K562 (cell line): ENCODE measurements around the gene EPHA4. TPM values are rescaled to one million over a fixed set of nuclear protein-coding genes. Genes with fewer than 3 reads are reported as not detected.

Experiments used
- ATAC-seq: fragments of 200-7000 bp; cut with Tn5 transposase; 3 replicates; pipeline ENCODE4 v1.9.1; 2020; ENCODE audit warnings: moderate library complexity
- BruUV-seq: library from RNA; stranded (reverse); fragments of 400-500 nt; replicated peaks from 2 replicates; lab custom pipeline; 2021; lab: Mats Ljungman, UMichigan
- CTCF ChIA-PET: fragments of 300-600 bp; formaldehyde crosslinking; extraction: SDS; loops from one replicate; lab custom pipeline; 2021; ENCODE audit warnings: low intra/inter-chr PET ratio; lab: Yijun Ruan, JAX
- POLR2A ChIA-PET: fragments of 300-600, 350-650 bp; sonication (Branson Sonifier 250); formaldehyde crosslinking; extraction: SDS; loops from one replicate; lab custom pipeline; 2021; ENCODE audit warnings: antibody characterized with exemption, inconsistent platforms; lab: Yijun Ruan, JAX
- DNase-seq, 4 experiments: peaks; one replicate each; pipeline versions ENCODE4 v3.0.0 to v3.0.0-alpha.2; 2011 to 2018; ENCODE audit warnings: low spot score in 3 of 4, mixed read lengths in 3 of 4; ENCODE audit errors: extremely low read depth in 1 of 4
- FAIRE-seq: peaks from 2 replicates; lab custom pipeline; 2011; peaks lifted over from hg19 to GRCh38; lab: Jason Lieb, UNC
- H2AFZ ChIP-seq: 2 replicates; pipeline ENCODE4 v1.6.0; 2011; ENCODE audit warnings: low read depth, low read length, control low read depth, inconsistent platforms
- H3K27ac ChIP-seq: fragments of 200-600 bp; 3 replicates; pipeline ENCODE4 v1.8.0; 2011; ENCODE audit warnings: low read depth, mild to moderate bottlenecking, control low read depth, inconsistent platforms, low read length, moderate library complexity, mixed read lengths; ENCODE audit errors: extremely low read depth
- H3K27me3 ChIP-seq, 2 experiments: fragments of 300-600 bp in 1 of 2; 2 replicates in 1 of 2; 3 replicates in 1 of 2; pipeline versions ENCODE4 v1.6.0 to v1.8.0; 2011; ENCODE audit warnings: inconsistent platforms in 2 of 2, low read length in 2 of 2, mild to moderate bottlenecking in 1 of 2, mixed read lengths in 1 of 2, moderate library complexity in 1 of 2; ENCODE audit not compliant: control insufficient read depth in 2 of 2, insufficient read depth in 2 of 2
- H3K36me3 ChIP-seq: fragments of 300-600 bp; 3 replicates; pipeline ENCODE4 v1.8.0; 2011; ENCODE audit warnings: mild to moderate bottlenecking, low read length, inconsistent platforms; ENCODE audit not compliant: control insufficient read depth, insufficient read depth
- H3K4me1 ChIP-seq, 2 experiments: fragments of 200-600 bp in 1 of 2; replicated peaks in 1 of 2; 2 replicates in 1 of 2; 3 replicates in 1 of 2; pipeline versions ENCODE4 v1.5.1 to v1.8.0; 2011; ENCODE audit warnings: inconsistent platforms in 2 of 2, low read length in 2 of 2, mild to moderate bottlenecking in 1 of 2, mixed read lengths in 1 of 2, moderate library complexity in 1 of 2; ENCODE audit not compliant: control insufficient read depth in 2 of 2, insufficient read depth in 2 of 2
- H3K4me2 ChIP-seq: 2 replicates; pipeline ENCODE4 v1.6.1; 2011; ENCODE audit warnings: low read length, control low read depth, inconsistent platforms, mixed read lengths; ENCODE audit not compliant: insufficient read depth
- H3K4me3 ChIP-seq: fragments of 200-600 bp; sonication (generic), shearing (Covaris generic); 2 replicates; pipeline ENCODE4 v1.5.1; 2016; ENCODE audit warnings: control low read depth, inconsistent platforms
- H3K79me2 ChIP-seq: fragments of 200-600 bp; 3 replicates; pipeline ENCODE4 v1.8.0; 2011; ENCODE audit warnings: low read length, inconsistent platforms; ENCODE audit not compliant: control insufficient read depth, insufficient read depth
- H3K9ac ChIP-seq, 2 experiments: 2 replicates each; pipeline versions ENCODE4 v1.6.0 to v1.6.1; 2011; ENCODE audit warnings: low read depth in 2 of 2, low read length in 2 of 2, control low read depth in 1 of 2, inconsistent platforms in 1 of 2, mild to moderate bottlenecking in 1 of 2, mixed read lengths in 1 of 2; ENCODE audit not compliant: insufficient read depth in 1 of 2
- H3K9me1 ChIP-seq: one replicate; pipeline ENCODE4 v1.6.0; 2011; ENCODE audit warnings: inconsistent platforms, mild to moderate bottlenecking, low read length, moderate library complexity; ENCODE audit not compliant: control insufficient read depth, insufficient read depth
- H3K9me3 ChIP-seq: replicated peaks from 2 replicates; pipeline ENCODE4 v1.5.1; 2011; ENCODE audit warnings: low read depth, low read length, inconsistent platforms; ENCODE audit not compliant: control insufficient read depth, insufficient read depth
- H4K20me1 ChIP-seq: replicated peaks from 2 replicates; pipeline ENCODE4 v1.6.1; 2011; ENCODE audit warnings: low read length, inconsistent platforms, mixed read lengths; ENCODE audit not compliant: control insufficient read depth, insufficient read depth
- HNRNPL ChIP-seq: fragments of 200-400 bp; formaldehyde crosslinking; IDR thresholded peaks from 2 replicates; pipeline ENCODE4 v1.6.1; 2017; ENCODE audit warnings: low read depth, mild to moderate bottlenecking, low read length
- PTTG1 ChIP-seq: fragments of 450-650 bp; IDR thresholded peaks from 2 replicates; pipeline ENCODE4 v1.6.1; 2016; ENCODE audit warnings: low read depth, mild to moderate bottlenecking, missing genetic modification characterization, missing compliant biosample characterization
- TOE1 ChIP-seq, 2 experiments: fragments of 450-650 bp in 1 of 2; sonication (generic) in 1 of 2; formaldehyde crosslinking in 1 of 2; IDR thresholded peaks; 2 replicates each; pipeline versions ENCODE4 v1.7.1 to v1.8.0; 2016 to 2022; ENCODE audit warnings: borderline replicate concordance in 2 of 2, mild to moderate bottlenecking in 2 of 2, antibody characterized with exemption in 1 of 2, inconsistent platforms in 1 of 2, low read depth in 1 of 2, missing genetic modification reagents in 1 of 2, moderate library complexity in 1 of 2
- ZFPM2 ChIP-seq: fragments of 250-450 bp; sonication (Bioruptor Pico); IDR thresholded peaks from 2 replicates; pipeline ENCODE4 v1.5.1; 2022; ENCODE audit warnings: mild to moderate bottlenecking
- ZNF707 ChIP-seq: fragments of 250-450 bp; sonication (Bioruptor Pico); conservative IDR thresholded peaks from 2 replicates; pipeline ENCODE4 v1.8.0; 2022; ENCODE audit warnings: inconsistent platforms, mild to moderate bottlenecking, moderate library complexity
- WGBS: fragments of 100-300 bp; shearing (Covaris generic); methylation state at CpG from one replicate; pipeline ENCODE4 v1.1.6; 2016; ENCODE audit warnings: low coverage, mixed read lengths; ENCODE audit not compliant: insufficient coverage; ENCODE audit errors: missing lambda C conversion rate; 5-methylcytosine and 5-hydroxymethylcytosine counted together
- in situ Hi-C: fragments of 300-500 bp; cut with MboI; formaldehyde crosslinking; loops from 4 replicates; pipeline ENCODE4 v1.15.0; 2018; ENCODE audit warnings: inconsistent platforms, mixed read lengths
- intact Hi-C: fragments of 100-400 bp; cut with micrococcal nuclease; formaldehyde crosslinking; loops from 2 replicates; pipeline ENCODE4 v1.14.2; 2022
- polyA plus RNA-seq, 8 experiments: library from polyadenylated mRNA; depleted of rRNA in 4 of 8; stranded (reverse) in 5 of 8; unstranded in 3 of 8; fragments of >200 nt; fragmentation: Nextera tagmentation in 2 of 8; fragmentation: Illumina TruSeq in 1 of 8; extraction: Ambion mirVana in 2 of 8; extraction: Trizol in 1 of 8; gene quantifications; 2 replicates each; pipeline versions ENCODE4 v1.2.1 to v1.2.3, GENCODE V29; 2011 to 2014; ENCODE audit warnings: inconsistent platforms in 1 of 8, missing spikeins in 1 of 8
- total RNA-seq, 7 experiments: library from RNA; depleted of rRNA in 6 of 7; stranded (reverse); fragments of >200 nt in 6 of 7; fragmentation: Illumina TruSeq in 2 of 7; extraction: Trizol in 2 of 7; gene quantifications; 2 replicates each; pipeline versions ENCODE4 v1.2.1 to v1.2.3, GENCODE V29; 2011 to 2021; ENCODE audit warnings: low replicate concordance in 1 of 7
- TF ChIP-seq, protein P1 (sequence below), 2 experiments: fragments of 250-450 bp in 1 of 2; fragments of 450-650 bp in 1 of 2; sonication (Bioruptor Pico) in 1 of 2; IDR thresholded peaks; 2 replicates each; pipeline versions ENCODE4 v1.6.1 to v1.8.0; 2016 to 2021; ENCODE audit warnings: mild to moderate bottlenecking in 2 of 2, moderate library complexity in 2 of 2, missing compliant biosample characterization in 1 of 2, missing genetic modification characterization in 1 of 2

The EPHA4 gene
- total and polyA plus RNA-seq, 9 of the 15 experiments (the other 6 are each of a cell fraction or from before 2014, with no cell fraction given), result 0.07 to 0.09 (median 0.07) TPM; not detected in 6

DNA sequence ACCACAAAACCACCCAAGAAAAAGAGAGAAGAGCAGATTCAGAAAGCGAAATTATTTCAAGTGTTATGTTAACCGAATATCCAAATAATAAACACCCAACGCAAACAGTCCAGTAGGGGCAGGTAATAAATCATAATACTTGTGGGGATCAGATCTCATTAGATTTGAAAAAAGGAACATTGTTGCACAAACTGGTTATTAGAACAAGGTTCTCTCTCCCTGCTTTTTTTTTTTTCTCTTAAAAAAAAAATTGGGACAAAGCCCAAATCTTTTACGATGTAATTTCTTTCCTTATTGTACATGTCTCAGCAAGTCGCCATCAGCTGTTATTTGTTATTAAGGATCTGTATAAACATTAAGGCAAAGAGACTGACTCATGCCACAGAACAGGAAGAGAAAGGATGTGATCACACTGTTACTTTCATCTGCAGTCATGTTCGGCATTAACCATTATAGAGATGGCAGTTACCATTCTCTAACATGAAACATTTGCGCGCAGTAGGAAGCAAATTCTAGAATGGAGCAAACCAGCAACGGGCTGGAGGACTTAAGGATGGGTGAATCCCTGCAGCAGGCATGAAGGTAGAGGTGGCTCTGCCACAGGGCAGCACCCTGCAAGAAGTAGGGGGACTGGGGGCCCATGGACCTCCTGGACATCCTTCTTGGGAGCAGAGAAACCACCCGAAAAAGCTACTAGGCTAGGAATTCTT, 42.0 kb downstream of the EPHA4 start (continued):
- TF ChIP-seq TOE1 (IDR thresholded peaks at IDR 0.05; ENCODE audit: borderline replicate concordance) (no peak), TOE1 (CRISPR knock-in tag; IDR thresholded peaks at IDR 0.05; ENCODE audit: borderline replicate concordance, low read depth) (no peak), HNRNPL (no peak), ZFPM2 (no peak)

DNA sequence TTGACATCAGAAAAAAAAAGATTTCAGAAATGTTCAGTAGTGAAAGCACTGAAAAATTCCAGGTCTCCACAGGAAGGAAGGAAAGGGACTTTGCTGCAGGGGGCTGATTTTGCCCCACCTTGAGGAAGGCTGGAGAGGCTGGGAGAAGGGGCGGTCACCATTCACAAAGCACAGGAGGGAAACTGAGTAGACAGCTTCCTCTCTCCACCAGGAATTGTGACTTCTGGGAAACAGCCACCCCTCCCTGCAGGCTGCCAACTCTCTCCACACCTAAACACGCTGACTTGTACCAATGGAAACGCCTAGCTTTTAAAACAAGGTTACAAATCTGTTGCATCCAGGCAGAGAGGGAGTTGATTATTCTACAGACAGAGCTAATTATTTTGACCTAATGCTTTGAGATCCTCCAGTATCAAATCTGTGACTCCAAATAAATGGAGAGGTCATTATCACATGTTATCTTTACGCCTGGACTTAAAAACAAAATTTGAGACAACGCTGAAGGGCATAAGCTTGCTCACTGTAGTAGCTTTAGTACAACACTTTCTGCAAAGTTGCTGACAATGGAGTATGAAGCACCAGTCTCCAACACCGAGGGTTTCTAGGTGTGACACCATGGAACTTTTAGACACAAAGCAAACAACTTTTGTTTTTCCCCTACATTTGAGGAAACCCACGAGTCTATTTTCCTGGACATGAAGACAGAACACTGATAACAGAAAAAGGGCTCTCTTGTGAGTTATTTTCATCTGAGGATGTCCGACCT, 42.7 kb downstream of the EPHA4 start:
- Histone ChIP-seq H3K36me3 (no peaks in the 10 kb centered on the region), H3K9me3 (no peaks in the 10 kb centered on the region), H3K4me1 (no peaks in the 10 kb centered on the region), H3K4me2 (no peak overlapping the region), H3K27ac (no peak overlapping the region), H3K9ac (no peak overlapping the region), H2AFZ (no peak overlapping the region), H3K9me1 (no peaks in the 10 kb centered on the region), H4K20me1 (no peaks in the 10 kb centered on the region)
- intact Hi-C loops, result no loop called here
- POLR2A ChIA-PET, result interaction anchor here (0.6 kb wide), 1 partner anchor 75 kb away, joined by 3 read pairs; no protein-coding TSS in a partner anchor
- WGBS, result 0% methylated on average over 6 of the region's 8 CpGs
- no peak for ATAC-seq
- no peak for FAIRE-seq
- no TSS peak for BruUV-seq
- TF ChIP-seq, protein P1, sequence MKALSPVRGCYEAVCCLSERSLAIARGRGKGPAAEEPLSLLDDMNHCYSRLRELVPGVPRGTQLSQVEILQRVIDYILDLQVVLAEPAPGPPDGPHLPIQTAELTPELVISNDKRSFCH (CRISPR knock-in tag; IDR thresholded peaks at IDR 0.05), result no peak
- TF ChIP-seq, protein P1 (tag; IDR thresholded peaks at IDR 0.05), result no peak
- TF ChIP-seq PTTG1 (tag) (no peak), ZNF707 (CRISPR knock-in tag) (no peak)
- TF ChIP-seq, all 486 proteins: peak for 0
- DNase-seq, result no peak
- Histone ChIP-seq H3K79me2 (no peaks in the 10 kb centered on the region), H3K27me3 (no peaks in the 10 kb centered on the region), H3K4me3 (no peak overlapping the region)
- CTCF ChIA-PET, result no interaction called here
- in situ Hi-C loops, result no loop called here
